CD4-positive, alpha-beta T cell treated with Interferon alpha-2 for 1 hour (primary cell): ENCODE data around the gene HGS.

Experiments used
- DNase-seq, 2 donors: peaks; one replicate each; pipeline ENCODE4 v3.0.0-alpha.2; 2020 to 2022

The HGS gene

GRCh38 chr17:81706232-81706611 lies 22.4 kb downstream of the HGS start:
- DNase-seq: no peak

GRCh38 chr17:81706757-81707624 lies 23.2 kb downstream of the HGS start:
- no peak for DNase-seq

- DNase-seq: no peak
Observed at GRCh38 chr17:81707725-81708646, 24.2 kb downstream of the HGS start.

GRCh38 chr17:81708739-81709185 lies 25.0 kb downstream of the HGS start:
- no peak for DNase-seq

- DNase-seq: no peak
Observed at GRCh38 chr17:81710514-81711308, 26.9 kb downstream of the HGS start.

GRCh38 chr17:81711814-81712467 lies 28.1 kb downstream of the HGS start, which contains the start of gene SLC25A10:
Gene SLC25A10 (plus strand): TSS chr17:81712284. CDS start chr17:81712427, 143 bp downstream.
- DNase-seq: peak; percentile 70 to 81

DNA sequence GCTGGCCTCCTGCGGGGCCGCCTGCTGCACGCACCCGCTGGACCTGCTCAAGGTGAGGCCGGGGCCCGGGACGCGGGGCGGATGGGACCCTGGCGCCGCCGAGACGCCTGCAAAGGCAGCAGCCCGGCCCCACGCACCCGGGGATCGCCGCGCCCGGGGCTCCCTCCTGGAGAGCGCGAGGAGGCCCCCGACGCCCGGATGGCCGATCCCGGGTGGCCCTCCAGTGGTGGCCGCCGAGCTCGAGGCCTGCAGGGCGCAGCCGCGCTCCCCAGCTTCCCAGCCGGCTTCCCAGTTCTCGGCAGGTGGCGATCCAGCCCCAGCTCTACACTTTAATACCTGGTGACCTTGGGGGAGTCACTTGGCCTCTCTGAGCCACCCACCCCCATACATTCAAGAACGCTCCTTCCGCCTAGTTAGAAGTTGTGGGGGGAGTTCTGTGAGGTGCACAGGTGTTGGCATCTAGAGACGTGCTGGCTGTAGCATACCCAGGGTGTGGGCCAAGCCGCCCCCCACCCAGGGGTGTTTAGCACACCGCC lies 28.7 kb downstream of the HGS start:
- no peak for DNase-seq

DNA sequence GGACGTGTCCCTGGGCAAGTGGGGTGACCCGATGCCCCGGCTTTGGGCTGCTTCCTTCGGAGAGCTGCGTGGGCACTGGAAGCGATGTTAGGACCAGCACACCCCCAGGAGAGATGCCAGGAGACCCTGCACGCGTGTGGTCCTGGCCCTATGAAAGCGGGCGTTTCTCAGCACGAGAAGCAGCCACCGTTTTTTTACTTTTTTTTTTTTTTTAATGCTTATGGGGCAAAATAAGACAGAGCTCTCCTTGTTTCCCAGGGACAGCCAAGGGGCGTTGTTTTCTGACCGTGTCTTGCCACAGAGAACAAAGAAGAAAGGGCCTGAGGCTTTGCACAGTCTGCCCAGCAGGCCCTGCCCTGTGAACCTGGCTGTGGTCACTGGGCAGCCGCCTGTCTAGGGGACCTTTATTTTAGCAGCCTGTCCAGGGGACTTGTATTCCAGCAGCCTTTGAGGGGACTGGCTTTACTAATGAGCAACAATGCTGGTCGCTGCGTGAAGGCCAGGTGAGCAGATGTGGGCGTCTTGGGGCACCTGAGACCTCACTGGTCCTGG lies 29.3 kb downstream of the HGS start:
- no peak for DNase-seq

- DNase-seq: no peak
Observed at GRCh38 chr17:81713556-81714411, 30.0 kb downstream of the HGS start.

DNA sequence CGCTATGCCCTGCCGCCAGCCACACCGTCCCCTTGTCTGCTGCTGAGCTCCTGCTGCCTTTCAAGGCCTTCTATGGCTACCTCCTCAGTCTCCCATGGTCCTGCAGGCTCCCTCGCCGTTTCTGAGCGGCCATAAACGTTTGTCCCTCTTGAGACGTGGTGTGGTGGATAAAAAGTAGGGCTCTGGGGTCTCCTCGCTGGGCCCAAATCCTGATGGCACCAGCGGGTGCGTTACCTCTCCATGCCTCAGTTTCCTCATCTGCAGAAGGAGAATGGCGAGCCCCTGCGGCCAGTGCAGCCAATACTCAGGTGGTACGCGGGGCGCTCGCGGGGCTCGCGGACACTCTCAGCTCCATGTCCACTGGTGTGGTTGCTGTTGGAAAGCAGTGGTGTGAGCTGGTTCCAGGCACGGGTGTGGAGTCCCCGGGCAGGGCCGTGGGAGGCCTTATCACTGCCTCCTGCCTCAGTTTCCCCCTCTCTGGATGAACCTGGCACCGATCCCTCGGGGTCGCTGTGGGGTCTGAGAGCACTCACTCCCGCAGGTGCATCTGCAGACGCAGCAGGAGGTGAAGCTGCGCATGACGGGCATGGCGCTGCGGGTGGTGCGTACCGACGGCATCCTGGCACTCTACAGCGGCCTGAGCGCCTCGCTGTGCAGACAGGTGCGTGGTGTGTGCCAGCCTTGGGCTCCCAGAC lies 30.7 kb downstream of the HGS start:
- DNase-seq: no peak

DNA sequence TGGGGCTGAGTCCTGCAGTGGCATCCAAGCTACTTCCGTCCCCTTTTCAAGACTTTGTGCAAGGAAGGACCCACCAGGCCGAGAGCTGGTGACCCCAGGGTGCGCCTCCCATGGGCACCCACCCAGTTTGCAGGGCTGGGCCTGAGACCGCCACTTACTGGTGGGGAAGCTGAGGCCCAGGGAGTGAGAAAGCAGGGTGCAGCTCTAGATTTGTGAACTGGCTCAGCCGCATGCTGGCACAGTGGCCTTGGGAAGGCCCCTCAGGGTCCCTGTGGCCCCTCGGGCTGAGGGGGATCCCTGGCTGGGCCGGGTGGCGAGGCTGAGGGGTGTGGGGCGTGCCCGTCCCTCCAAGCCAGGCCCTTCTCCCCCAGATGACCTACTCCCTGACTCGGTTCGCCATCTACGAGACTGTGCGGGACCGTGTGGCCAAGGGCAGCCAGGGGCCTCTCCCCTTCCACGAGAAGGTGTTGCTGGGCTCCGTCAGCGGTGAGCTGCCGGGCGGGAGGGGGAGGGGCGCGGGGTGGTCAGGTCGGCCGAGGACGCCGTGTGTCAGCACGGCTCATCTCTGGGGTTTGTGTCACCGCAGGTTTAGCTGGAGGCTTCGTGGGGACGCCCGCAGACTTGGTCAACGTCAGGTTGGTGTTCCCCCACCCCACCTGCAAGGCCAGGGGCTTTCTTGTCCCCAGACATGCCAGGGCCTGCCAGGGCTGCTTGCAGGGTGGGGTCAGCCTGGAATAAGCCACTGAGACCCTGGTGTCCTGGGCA lies 31.5 kb downstream of the HGS start:
- no peak for DNase-seq

- DNase-seq: no peak
Observed at GRCh38 chr17:81715872-81716673, 32.3 kb downstream of the HGS start.

- no peak for DNase-seq
Observed at GRCh38 chr17:81716674-81716996, 32.8 kb downstream of the HGS start.

GRCh38 chr17:81717049-81717765 lies 33.4 kb downstream of the HGS start:
- DNase-seq: no peak

DNA sequence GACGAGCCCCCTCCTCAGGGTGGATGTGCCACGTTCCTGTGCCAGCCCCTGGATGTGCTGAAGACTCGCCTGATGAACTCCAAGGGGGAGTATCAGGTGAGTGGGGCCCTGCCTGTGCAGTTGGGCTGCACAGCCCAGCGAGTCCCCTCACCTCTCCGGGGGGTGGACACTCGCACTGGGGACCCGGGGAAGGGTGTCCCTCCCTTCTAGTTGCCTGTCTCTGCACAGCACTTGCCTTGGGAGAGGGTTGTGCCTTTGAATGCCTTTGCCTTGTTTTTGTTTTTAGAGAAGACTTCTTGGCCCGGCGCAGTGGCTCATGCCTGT lies 33.9 kb downstream of the HGS start:
- DNase-seq: no peak

GRCh38 chr17:81719410-81720266 lies 35.8 kb downstream of the HGS start:
- DNase-seq: no peak
